Erythroblast (primary cell): ENCODE results near the gene CD44.

Experiments
- GATA1 ChIP-seq: IDR thresholded peaks from 2 replicates; pipeline ENCODE4 v1.6.1; 2011; ENCODE audit warnings: low read depth, mild to moderate bottlenecking, control low read depth, low read length, moderate library complexity
- POLR2A ChIP-seq: IDR thresholded peaks from 2 replicates; pipeline ENCODE4 v1.6.1; 2011; ENCODE audit warnings: mild to moderate bottlenecking, low read length

DNA sequence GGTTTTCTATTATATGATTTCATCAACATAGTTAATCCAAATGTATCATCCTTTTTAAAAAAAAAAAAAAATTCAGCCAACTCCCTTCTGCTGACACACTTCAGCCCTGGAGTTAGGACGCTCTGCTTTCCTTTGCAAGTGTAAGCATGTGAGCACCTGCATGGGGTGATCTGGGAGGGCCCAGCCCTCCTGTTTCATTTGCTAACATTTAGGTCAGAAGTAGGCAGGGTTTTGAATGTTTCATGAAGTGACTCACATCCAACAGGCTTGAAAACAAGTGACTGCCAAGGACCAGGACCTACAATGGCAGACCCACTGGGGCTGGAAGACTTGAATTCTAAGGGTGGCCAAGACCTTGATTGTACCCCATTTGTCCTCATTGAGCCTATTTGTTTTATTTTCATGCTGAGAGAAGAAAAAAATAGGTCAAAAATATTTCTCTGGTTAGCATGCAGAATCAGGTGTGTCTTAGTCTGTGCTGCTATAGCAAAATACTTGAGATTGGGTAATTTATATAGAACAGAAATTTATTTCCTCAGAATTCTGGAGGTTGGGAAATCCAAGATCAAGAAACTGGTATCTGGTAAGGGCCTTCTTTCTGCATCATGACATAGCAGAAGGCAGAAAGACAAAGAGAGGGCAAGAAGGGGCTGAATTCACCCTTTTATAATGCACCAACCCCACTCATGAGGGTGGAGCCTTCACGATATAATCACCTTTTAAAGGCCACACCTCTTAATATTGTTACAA is 137.6 kb downstream of the CD44 start:
- TF ChIP-seq POLR2A (no peak), GATA1 (no peak)
